ENCODE measurements around the gene NECTIN1.

NECTIN1 gene

GRCh38 chr11:119591836-119592310 is 137.1 kb downstream of the NECTIN1 start:
- no peak for DNase-seq (ENCODE audit: low read depth in 3 of 3, low spot score in 1 of 3)

GRCh38 chr11:119590651-119591351 is 138.2 kb downstream of the NECTIN1 start:
- DNase-seq (ENCODE audit: low read depth in 3 of 3, low spot score in 1 of 3): no peak

- no peak for DNase-seq (ENCODE audit: low read depth in 3 of 3, low spot score in 1 of 3)
Measured at GRCh38 chr11:119589001-119589400, 140.0 kb downstream of the NECTIN1 start.

All from stimulated activated CD4-positive, alpha-beta T cell treated with anti-CD3 and anti-CD28 coated beads, TNF-alpha, amount 100 ng/mL, for 1 hour (primary cell).